Measurements from ENCODE around the gene GOT1.
A peak's percentile ranks its signal among the peaks of the same experiment; 100 is the strongest.

The GOT1 gene

GRCh38 chr10:99433378-99434020 is 3.1 kb upstream of the GOT1 start:
- no peak for DNase-seq (ENCODE audit: low read depth, low spot score)

GRCh38 chr10:99432881-99433280 is 2.5 kb upstream of the GOT1 start:
- no peak for DNase-seq (ENCODE audit: low read depth, low spot score)

- DNase-seq (ENCODE audit: low read depth, low spot score), result no peak
Measured at GRCh38 chr10:99432047-99432446, 1.6 kb upstream of the GOT1 start.

GRCh38 chr10:99431190-99431760 is 851 bp upstream of the GOT1 start:
- DNase-seq (ENCODE audit: low read depth, low spot score), result no peak

GRCh38 chr10:99430116-99430450 is 341 bp downstream of the GOT1 start:
- DNase-seq (ENCODE audit: low read depth, low spot score), result no peak

- DNase-seq (ENCODE audit: low read depth, low spot score), result no peak
Measured at GRCh38 chr10:99429517-99430095, 818 bp downstream of the GOT1 start.

GRCh38 chr10:99427566-99428190 is 2.7 kb downstream of the GOT1 start:
- DNase-seq (ENCODE audit: low read depth, low spot score), result peak; percentile 62

GRCh38 chr10:99426689-99427088 is 3.7 kb downstream of the GOT1 start:
- DNase-seq (ENCODE audit: low read depth, low spot score), result no peak

GRCh38 chr10:99425204-99425603 is 5.2 kb downstream of the GOT1 start:
- no peak for DNase-seq (ENCODE audit: low read depth, low spot score)

GRCh38 chr10:99424656-99425055 is 5.8 kb downstream of the GOT1 start:
- DNase-seq (ENCODE audit: low read depth, low spot score), result no peak

GRCh38 chr10:99422529-99423096 is 7.8 kb downstream of the GOT1 start:
- DNase-seq (ENCODE audit: low read depth, low spot score), result no peak

- no peak for DNase-seq (ENCODE audit: low read depth, low spot score)
Measured at GRCh38 chr10:99421233-99421739, 9.1 kb downstream of the GOT1 start.

GRCh38 chr10:99419688-99420087 is 10.7 kb downstream of the GOT1 start:
- no peak for DNase-seq (ENCODE audit: low read depth, low spot score)

GRCh38 chr10:99418910-99419624 is 11.4 kb downstream of the GOT1 start:
- DNase-seq (ENCODE audit: low read depth, low spot score), result no peak

GRCh38 chr10:99412099-99412498 is 18.3 kb downstream of the GOT1 start:
- DNase-seq (ENCODE audit: low read depth, low spot score), result no peak

GRCh38 chr10:99411546-99411945 is 18.9 kb downstream of the GOT1 start:
- no peak for DNase-seq (ENCODE audit: low read depth, low spot score)

GRCh38 chr10:99410876-99411275 is 19.5 kb downstream of the GOT1 start:
- DNase-seq (ENCODE audit: low read depth, low spot score), result no peak

GRCh38 chr10:99410146-99410545 is 20.3 kb downstream of the GOT1 start:
- no peak for DNase-seq (ENCODE audit: low read depth, low spot score)

- DNase-seq (ENCODE audit: low read depth, low spot score), result no peak
Measured at GRCh38 chr10:99406149-99406548, 24.3 kb downstream of the GOT1 start.

- no peak for DNase-seq (ENCODE audit: low read depth, low spot score)
Measured at GRCh38 chr10:99403674-99404073, 26.8 kb downstream of the GOT1 start.

- DNase-seq (ENCODE audit: low read depth, low spot score), result no peak
Measured at GRCh38 chr10:99399664-99400063, 30.8 kb downstream of the GOT1 start.

GRCh38 chr10:99396471-99396870 is 34.0 kb downstream of the GOT1 start:
- no peak for DNase-seq (ENCODE audit: low read depth, low spot score)

Data from ELF-1 (cell line).